ENCODE data around the gene MT1HL1. TPM values are rescaled to one million over a fixed set of nuclear protein-coding genes. Genes with fewer than 3 reads are reported as not detected.
A peak's percentile ranks its signal among the peaks of the same experiment; 100 is the strongest.

Gene MT1HL1
- not detected for polyA plus RNA-seq (ENCODE audit: insufficient read depth in 1 of 5, insufficient read length in 5 of 5, low replicate concordance in 1 of 5)
- long read RNA-seq, donor 1, result 0 reads
- long read RNA-seq, donor 2, result 0 reads
- long read RNA-seq, donor 3, result 0 reads
- long read RNA-seq, donor 4, result 0 reads
- long read RNA-seq, donor 5, result 0 reads
- long read RNA-seq, donor 6, result 0 reads
- long read RNA-seq, donor 7, result 0 reads
- long read RNA-seq, donor 8, result 0 reads

DNA sequence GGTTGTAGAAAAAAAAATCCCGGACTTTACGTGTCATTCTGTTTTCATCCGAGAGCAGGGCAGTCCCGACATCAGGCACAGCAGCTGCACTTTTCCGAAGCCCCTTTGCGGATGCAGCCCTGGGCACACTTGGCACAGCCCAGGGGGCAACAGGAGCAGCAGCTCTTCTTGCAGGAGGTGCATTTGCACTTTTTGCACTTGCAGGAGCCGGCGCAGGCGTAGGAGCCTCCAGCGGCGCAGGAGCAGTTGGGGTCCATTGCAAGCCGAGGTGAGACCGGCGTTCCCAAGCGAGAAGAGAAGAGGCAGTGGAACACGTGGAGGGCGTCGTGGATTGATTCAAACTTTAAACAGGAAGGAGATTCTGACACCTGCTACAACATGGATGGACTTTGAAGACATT is at the start of gene MT1HL1:
Gene MT1HL1 (minus strand): TSS at position 326 of the 400 bp plus-strand sequence. CDS start 69 bp downstream, at position 257.
- DNase-seq, result no peak

GRCh38 chr1:237050915-237051314 is 46.7 kb upstream of the MT1HL1 start:
- no peak for DNase-seq

GRCh38 chr1:237050185-237050584 is 45.9 kb upstream of the MT1HL1 start:
- DNase-seq, result no peak

- DNase-seq, result no peak
These were observed 44.6 kb upstream of the MT1HL1 start for GRCh38 chr1:237048803-237049202.

- DNase-seq, result no peak
These were observed 41.2 kb upstream of the MT1HL1 start for GRCh38 chr1:237045278-237046016.

DNA sequence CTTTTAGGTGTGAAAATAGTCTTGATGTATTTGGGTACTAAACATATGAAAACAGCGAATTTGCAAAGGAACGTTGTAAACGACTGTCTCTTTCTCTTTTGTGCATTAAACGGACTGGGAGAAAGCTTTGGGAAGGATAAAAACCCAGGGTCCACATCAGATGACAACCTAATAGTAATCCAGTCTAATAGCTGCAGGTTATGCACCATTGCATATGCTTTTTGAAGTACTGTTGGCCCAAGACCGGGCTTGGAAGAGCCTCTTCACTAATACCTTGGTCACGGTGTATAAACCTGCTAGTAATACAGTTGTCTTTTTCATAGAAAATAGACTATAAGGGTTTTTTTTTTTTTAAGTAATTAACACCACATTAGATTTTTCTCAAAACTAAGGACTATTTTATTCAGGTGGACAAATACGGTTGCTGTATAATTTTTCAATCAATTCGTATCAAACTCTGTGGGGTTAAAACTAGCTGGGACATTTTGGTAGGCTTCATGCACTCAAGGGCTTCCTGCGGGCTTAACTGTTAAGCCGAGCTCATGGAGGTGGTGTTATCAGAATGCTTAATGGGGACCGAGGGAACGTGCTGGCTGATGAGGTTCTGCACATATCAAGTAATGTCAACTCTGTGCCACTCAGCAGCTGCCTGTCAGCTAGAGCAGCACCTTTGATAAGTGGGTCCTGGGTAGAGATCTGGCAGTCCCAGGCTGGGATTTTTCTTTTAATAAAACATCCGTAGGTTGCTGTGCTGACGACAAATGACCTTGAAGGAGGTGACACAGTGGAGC is 39.8 kb upstream of the MT1HL1 start:
- no peak for DNase-seq

DNA sequence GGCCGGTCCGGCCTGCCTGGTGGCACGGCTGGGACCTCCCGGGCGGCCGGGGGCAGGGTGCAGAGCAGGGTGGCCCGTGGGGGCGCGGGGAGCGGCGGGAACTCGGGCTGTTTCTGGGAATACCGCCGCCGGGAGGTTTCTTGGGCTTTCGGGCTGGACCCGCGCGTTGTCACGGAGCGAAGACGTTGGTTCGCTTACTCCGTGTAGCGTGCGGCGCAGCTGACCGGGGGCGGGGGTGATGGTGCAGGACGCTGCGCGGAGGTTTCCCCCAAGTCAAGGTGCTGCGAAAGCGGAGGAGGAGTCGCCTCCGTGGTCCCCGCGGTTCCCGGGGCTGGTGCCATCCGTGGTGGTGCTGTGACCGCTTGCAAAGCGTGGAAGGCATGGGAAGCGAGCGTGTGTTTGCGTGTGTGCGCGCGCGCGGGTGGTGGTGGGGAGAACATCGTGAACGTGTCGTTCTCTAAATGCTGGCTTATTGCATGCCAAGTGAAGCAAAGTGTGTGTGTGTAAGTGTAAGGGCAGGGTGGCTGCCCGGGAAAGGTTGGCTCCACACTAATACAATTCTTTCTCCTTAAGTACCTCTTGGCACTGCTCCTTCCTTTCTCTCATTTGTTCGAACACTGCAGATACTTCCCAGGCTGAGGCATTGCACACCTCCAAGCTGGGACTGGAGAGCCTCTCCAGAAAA is 38.8 kb upstream of the MT1HL1 start:
- peak in 1 of 2 donors; percentile 18 for DNase-seq

DNA sequence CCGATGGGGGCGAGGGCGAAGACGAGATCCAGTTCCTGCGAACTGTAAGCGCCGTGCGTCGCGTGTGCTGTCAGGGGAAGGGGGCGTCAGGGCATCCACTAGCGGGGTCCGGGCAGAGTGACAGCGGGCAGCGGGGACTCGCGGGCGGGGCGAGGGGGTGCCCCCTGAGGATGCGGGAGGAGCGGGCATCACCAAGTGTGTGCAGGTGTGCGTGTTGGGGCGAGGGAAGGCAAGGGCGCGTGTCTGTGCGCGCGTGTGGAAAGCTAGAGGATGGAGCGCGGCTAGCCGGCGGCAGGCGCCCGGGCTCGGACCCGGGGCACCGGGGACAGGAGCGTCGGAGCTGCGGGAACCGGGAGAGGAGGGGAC is 38.3 kb upstream of the MT1HL1 start:
- DNase-seq, result no peak

DNA sequence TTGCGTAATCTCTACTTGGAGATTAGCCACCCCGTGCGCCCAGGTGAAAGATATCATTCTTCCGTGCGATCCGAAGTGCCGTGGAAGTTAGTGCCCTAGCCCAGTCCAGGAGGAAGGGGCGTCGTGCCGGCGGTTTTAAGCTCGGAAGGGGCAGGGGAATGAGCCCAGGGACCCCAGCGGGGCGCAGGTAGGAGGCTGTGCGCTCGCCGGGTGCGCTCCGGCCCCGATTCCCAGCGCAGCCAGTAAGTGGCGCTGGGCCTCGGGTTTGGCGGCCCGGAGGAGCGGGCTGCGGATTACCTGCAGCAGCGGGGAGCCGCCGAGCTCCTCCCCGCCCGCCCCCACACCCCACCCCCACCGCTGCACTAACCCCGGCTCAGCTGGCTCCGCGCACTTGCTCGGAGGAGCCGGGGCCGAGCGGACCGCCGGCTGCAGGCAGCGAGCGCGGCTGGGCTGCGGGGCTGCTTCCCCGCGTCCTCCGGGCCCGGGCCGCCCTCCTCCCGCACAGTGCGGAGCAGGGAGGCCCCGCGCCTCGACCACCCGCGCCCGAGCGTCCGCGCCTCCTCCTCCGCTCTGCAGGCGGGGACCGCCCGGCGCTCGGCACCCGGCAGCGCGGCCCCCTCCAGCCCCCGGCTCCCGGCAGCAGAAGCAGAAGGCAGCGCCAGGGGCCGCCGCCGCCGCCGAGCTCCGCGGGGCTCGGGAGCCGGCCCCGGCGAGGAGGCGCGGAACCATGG is 37.7 kb upstream of the MT1HL1 start, which contains the start of gene RYR2:
Gene RYR2 (plus strand): TSS at position 390 of the 731 bp plus-strand sequence. CDS start 338 bp downstream, at position 728.
- peak in 1 of 2 donors; percentile 25 for DNase-seq

DNA sequence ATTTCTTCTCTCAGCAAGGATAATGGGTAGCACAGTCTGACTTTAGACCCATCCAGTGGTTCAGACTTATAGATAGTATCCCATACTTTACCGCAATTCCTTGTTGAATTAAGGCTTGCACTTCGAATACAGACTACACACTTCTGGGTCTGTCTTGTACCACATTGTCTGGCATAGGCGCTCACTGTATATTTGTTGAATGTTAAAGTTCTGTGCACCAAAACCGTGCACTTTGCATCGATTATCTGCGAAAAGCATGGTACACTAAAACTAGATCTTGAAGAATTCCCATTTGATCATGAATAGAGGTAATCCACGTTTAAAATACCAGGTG is 37.2 kb upstream of the MT1HL1 start:
- no peak for DNase-seq

GRCh38 chr1:237040823-237041222 is 36.6 kb upstream of the MT1HL1 start:
- no peak for DNase-seq

DNA sequence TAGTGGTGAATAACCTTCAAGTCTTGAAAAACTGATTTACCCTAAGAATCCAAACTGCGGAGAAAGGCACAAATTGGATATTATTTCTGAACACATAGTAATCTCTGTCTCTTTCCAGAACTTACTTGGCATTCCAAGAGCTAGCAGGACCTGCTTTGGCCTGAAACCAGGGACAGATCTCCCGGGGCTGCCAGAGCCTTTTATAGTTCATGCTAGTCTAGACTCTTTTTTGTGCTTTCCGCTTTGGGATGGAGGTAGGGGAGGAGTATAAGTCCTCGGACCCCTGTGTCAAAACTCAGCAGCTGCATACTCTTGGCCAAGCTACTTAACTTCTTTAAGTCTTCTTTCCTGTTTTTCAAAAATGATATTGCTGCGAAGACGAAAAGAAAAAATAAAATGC is 34.0 kb upstream of the MT1HL1 start:
- no peak for DNase-seq

- no peak for DNase-seq
These were observed 31.5 kb upstream of the MT1HL1 start for GRCh38 chr1:237035759-237036158.

DNA sequence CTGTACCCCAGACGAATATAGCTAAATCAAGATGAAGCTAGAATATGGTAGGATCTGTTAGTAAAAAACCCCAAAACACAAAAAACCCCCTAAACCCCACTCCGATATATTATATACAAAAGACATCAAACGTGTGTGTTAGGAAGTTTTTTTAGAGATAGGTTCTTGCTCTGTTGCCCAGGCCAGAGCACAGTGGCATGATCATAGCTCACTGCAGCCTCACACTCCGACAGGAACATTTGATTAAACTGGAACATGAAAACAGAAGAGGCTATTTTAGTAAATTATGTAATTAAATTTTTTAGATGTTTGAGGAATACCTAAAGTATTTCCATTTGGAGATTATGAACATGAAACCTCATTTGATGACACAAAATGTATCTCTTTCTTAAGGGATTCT is 29.6 kb upstream of the MT1HL1 start:
- no peak for DNase-seq

- no peak for DNase-seq
These were observed 28.8 kb upstream of the MT1HL1 start for GRCh38 chr1:237033061-237033460.

DNA sequence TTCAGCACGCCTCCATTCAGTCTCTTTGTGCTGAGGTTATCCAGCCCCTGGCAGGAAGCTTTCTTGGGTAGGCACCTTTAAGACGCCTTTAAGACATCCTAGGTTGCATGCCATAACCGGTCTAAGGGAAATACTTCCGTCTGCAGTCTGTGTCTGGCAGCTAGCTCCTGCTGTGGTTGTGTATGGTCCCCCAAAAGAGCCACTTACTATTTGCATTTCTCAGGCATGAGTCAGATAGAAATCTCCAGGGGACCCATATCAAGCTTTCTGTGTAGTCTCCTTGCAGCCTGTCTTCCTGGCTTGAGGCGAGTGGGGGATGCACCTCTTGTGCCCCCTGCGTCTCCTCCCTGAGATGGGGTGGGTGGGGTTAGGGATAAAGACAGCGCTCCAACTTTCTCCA is 27.8 kb upstream of the MT1HL1 start:
- no peak for DNase-seq

- DNase-seq, result no peak
These were observed 27.2 kb upstream of the MT1HL1 start for GRCh38 chr1:237031480-237031879.

DNA sequence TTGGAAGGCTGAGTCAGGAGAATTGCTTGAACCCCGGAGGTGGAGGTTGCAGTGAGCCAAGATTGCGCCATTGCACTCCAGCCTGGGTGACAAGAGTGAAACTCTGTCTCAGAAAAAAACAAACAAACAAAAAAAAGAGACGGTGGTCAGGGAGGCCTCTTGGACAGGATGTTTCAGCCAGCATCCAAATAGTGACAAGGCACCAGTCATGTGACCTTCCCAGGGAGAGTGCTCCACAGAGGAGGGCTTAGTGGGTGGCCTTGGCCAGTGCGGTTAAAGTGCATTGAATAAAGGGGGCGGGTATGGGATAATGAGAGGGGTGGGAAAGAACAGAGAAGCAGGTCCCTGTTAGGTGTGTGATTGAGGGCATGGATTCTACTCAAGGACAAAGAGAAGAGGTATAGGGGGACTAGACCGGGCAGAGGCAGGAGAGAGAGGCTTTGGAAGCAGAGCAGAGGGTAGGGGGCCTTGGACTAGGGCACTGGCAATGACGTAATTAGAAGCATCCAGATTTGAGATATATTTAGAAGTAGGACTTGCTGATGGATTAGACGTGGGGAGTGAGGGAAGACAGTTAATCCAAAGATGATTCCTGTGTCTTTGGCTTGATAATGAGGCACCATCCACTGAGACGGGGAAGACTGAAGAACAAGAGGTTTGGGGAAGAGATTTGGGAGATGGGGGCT is 25.8 kb upstream of the MT1HL1 start:
- no peak for DNase-seq

GRCh38 chr1:237029240-237029639 is 25.0 kb upstream of the MT1HL1 start:
- no peak for DNase-seq

GRCh38 chr1:237025358-237026074 is 21.3 kb upstream of the MT1HL1 start:
- no peak for DNase-seq
